Activated T-helper 1 cell treated with Interleukin-2 at 50 U/mL for 16 hours (primary cell): ENCODE measurements around the gene ZNF862.

Experiments
- DNase-seq: peaks from one replicate; pipeline ENCODE4 v3.0.0-alpha.2; 2020; ENCODE audit warnings: low read depth

Gene ZNF862

GRCh38 chr7:149838224-149838991 lies at the start of gene ZNF862:
ZNF862 (plus strand) TSS chr7:149838375; CDS start chr7:149838612, 237 bp downstream.
- DNase-seq = peak; percentile 94

DNA sequence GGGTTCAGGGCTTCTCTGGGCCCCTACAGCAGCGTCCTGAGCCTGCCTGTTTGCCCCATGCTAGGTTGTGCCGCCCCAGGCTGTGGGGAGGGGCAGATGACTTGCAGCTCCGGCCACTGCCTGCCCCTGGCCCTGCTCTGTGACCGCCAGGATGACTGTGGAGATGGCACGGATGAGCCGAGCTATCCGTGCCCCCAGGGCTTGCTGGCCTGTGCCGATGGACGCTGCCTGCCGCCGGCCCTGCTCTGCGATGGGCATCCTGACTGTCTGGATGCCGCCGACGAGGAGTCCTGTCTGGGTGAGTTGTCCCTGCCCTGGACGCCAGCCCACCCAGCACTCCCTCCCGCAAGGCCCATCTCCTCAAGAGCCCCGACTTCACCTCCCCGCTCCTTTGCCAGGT lies 49.1 kb upstream of the ZNF862 start:
- no peak for DNase-seq

GRCh38 chr7:149790146-149790548 lies 48.0 kb upstream of the ZNF862 start:
- DNase-seq = no peak

- no peak for DNase-seq
These were observed 47.3 kb upstream of the ZNF862 start for GRCh38 chr7:149790754-149791360.

- no peak for DNase-seq
These were observed 46.6 kb upstream of the ZNF862 start for GRCh38 chr7:149791411-149792219.

DNA sequence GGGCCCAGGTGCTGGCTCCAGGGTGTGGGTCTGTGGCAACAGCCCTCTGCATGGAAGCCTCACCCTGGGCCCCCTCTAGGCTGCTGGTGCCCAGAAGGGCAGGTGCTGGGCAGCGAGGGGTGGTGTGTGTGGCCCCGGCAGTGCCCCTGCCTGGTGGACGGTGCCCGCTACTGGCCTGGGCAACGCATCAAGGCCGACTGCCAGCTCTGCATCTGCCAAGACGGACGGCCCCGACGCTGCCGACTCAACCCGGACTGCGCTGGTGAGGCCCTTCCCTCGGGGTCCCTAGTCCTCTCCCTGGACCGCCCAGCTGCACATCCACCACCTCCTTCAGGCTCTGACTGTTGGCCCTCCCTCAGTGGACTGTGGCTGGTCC lies 46.0 kb upstream of the ZNF862 start:
- DNase-seq = no peak

- no peak for DNase-seq
These were observed 44.9 kb upstream of the ZNF862 start for GRCh38 chr7:149793261-149793660.

GRCh38 chr7:149794661-149795060 lies 43.5 kb upstream of the ZNF862 start:
- no peak for DNase-seq

GRCh38 chr7:149795126-149795525 lies 43.0 kb upstream of the ZNF862 start:
- DNase-seq = no peak

DNA sequence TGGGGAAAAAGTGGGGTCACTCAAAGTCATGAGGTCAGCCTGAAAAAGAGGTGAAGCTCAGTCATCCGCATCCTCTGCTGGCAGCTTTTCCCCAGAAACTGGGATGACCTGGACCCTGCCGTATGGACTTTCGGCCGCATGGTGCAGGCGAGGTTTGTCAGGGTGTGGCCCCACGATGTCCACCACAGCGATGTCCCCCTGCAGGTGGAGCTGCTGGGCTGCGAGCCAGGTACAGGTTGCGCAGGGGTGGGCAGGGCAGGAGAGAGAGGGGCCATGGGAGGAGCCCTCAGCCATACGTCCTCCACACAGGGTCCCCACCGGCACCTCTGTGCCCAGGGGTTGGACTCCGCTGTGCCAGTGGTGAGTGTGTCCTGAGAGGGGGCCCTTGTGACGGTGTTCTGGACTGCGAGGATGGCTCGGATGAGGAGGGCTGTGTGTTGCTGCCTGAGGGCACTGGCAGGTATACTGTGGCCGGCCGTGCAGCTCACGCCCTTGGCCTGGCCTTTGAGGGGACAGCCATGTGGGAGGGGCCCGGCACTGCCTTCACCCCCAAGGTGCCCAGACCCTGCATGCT lies 41.8 kb upstream of the ZNF862 start:
- DNase-seq = no peak

- no peak for DNase-seq
These were observed 40.4 kb upstream of the ZNF862 start for GRCh38 chr7:149797771-149798170.

DNA sequence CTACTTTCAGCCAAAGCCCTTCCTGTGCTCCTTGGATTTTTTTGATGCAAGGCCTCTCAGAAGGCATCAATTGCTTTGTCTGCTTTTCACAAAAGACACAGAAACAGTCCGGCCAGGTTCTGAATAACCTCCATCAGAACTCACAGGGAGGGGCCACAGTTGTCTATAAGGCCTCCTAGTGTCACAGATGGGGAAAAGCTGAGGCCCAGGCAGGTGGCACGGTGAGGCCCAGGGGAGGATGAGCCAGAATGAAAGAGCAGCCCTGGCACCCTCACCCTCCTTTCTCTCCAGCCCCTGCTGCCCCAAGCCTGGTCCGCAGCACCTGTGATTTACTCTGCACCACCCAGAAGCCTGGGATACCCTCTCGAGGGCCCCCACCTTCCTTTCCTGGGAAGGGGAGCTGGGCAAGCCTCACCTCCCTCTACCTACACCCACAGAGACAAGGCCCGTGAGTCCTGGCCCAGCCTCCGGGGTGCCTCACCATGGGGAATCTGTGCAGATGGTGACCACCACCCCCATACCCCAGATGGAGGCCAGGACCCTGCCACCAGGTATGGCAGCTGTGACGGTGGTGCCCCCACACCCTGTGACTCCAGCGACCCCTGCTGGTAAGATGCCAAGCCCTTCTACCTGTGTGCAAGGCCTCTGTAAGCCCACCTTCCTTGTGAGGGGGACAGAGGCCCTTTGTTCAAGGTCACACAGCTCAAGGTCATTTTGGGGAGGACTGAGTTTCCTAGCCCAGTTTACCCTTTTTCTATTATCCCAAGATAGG lies 38.6 kb upstream of the ZNF862 start:
- peak; percentile 43 for DNase-seq

DNA sequence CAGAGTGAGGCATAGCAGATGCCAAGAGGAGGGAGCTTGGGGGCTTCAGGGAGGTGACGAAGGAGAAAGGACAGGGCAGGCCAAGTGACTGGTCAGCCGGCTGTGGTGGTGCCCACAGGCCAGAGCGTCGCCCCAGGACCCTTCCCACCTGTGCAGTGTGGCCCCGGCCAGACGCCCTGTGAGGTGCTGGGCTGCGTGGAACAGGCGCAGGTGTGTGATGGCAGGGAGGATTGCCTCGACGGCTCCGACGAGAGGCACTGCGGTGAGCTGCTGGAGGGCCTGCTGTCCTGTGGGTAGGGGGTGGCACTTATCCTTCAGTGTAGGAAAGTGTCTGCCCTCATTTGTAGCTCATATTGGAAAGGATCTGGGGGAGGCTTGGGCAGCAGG lies 38.0 kb upstream of the ZNF862 start:
- no peak for DNase-seq

DNA sequence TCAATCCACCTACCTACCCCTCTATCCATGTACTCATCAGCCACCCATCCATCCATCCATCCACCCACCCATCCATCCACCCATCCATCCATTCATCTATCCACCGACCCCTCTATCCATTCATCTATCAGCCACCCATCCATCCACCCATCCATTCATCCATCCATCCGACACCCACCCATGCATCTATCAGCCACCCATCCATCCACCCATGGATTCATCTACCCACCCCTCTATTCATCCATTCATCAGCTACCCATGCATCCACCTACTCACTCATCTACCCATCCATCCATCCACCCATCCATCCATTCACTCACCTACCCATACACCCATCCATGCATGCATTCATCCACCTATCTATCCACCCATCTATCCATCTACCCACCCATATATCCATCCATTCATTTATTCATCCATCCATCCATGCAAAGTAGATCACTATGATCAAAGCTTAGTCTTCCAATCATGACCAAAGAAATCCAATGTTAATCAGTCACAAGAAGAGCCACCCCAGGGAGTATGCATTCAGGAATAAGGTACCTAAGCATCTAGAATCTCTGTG lies 37.1 kb upstream of the ZNF862 start:
- no peak for DNase-seq

GRCh38 chr7:149801816-149802215 lies 36.4 kb upstream of the ZNF862 start:
- no peak for DNase-seq

GRCh38 chr7:149802966-149803365 lies 35.2 kb upstream of the ZNF862 start:
- no peak for DNase-seq

DNA sequence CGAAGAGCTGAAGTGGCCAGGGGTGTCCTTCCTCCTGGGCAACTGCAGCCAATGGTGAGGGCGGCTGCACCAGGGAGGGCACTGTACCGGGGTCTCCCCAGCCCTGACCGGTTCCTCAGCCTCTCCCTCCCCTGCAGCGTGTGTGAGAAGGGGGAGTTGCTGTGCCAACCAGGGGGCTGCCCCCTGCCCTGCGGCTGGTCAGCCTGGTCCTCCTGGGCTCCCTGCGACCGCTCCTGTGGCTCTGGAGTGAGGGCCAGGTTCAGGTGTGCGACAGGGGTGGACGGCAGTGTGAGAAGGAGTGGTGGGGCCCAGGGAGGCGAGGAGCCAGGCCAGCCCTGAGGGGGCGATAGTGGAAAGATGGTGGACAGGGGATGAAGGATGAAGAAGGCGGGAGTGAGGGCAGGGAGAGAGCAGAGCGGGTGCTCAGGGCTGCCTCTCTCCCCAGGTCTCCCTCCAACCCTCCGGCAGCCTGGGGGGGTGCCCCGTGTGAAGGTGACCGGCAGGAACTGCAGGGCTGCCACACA lies 34.6 kb upstream of the ZNF862 start:
- DNase-seq = no peak

DNA sequence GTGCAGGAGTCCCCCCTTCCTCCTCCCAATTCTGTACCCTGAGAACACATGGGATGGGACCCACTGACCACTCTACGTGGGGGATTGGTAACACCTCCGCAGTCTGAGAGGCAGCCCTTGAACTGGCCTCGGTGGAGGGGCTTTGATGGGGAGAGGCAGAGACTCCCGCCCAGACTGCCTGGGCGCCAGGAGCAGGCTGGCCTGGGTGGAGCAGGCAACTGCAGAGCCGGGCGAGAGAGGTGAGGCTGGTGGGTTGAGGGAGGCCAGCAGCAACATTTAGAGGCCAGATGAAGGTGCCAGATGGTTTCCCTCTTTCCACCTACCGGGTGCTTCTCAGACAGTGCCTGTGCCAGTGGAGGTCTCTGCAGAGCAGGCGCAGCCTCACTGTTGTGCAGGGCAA lies 34.1 kb upstream of the ZNF862 start:
- no peak for DNase-seq

DNA sequence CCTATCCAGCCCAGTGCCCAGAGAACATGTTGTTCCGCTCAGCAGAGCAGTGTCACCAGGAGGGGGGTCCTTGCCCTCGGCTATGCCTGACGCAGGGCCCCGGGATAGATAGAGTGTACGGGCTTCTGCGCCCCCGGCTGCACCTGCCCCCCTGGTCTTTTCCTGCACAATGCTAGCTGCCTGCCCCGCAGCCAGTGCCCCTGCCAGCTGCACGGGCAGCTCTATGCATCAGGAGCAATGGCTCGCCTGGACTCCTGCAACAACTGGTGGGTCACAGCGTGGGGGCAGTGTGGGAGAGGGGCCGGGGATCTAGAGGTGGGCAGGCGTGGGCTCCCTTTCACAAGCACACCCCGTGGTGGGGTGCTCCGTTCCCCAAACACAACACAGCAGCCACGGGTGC lies 31.4 kb upstream of the ZNF862 start:
- no peak for DNase-seq

- DNase-seq = no peak
These were observed 29.9 kb upstream of the ZNF862 start for GRCh38 chr7:149808311-149808710.

DNA sequence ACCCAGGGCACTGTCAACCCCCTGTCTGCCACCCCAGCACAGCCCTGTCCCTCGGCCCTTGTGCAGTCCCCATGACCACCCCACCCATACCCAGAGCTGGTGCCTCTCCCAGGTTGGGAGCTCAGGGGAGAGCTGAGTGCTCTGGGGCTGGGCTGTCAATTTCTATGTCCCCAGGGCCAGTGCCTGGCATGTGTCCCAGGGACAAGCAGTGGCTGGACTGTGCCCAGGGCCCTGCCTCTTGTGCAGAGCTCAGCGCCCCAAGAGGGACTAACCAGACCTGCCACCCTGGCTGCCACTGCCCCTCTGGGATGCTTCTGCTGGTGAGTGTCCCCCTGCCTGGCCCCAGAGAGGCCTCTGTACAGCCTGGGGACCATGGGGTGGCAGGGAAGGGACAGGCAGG lies 29.0 kb upstream of the ZNF862 start:
- no peak for DNase-seq
